CD4-positive, alpha-beta memory T cell (primary cell): ENCODE measurements around the gene ZC3H12C. TPM values are rescaled to one million over a fixed set of nuclear protein-coding genes. Genes with fewer than 3 reads are reported as not detected.

Source experiments
- CTCF ChIA-PET: fragments of 350-600 bp; sonication (Branson Sonifier 250); formaldehyde crosslinking; loops from one replicate; lab custom pipeline; 2021; ENCODE audit warnings: inconsistent platforms; ENCODE audit not compliant: partially characterized antibody; lab: Charles Lee
- POLR2A ChIA-PET: fragments of 350-600 bp; sonication (Branson Sonifier 250); formaldehyde crosslinking; loops from one replicate; lab custom pipeline; 2021; ENCODE audit not compliant: partially characterized antibody; lab: Charles Lee
- DNase-seq, 5 donors: peaks; one replicate each; pipeline versions ENCODE4 v3.0.0 to v3.0.0-alpha.2; 2020 to 2022; ENCODE audit warnings: mixed read lengths in 1 of 5
- H3K27ac ChIP-seq: one replicate; pipeline ENCODE4 v1.7.0; 2013; ENCODE audit warnings: low read depth, low read length
- H3K27me3 ChIP-seq: 2 replicates; pipeline ENCODE4 v1.7.0; 2013; ENCODE audit warnings: mild to moderate bottlenecking, low read length, moderate library complexity; ENCODE audit not compliant: insufficient read depth
- H3K36me3 ChIP-seq: 2 replicates; pipeline ENCODE4 v1.7.0; 2013; ENCODE audit warnings: mild to moderate bottlenecking, low read length, moderate library complexity; ENCODE audit not compliant: insufficient read depth
- H3K4me1 ChIP-seq: 2 replicates; pipeline ENCODE4 v1.7.0; 2013; ENCODE audit warnings: mild to moderate bottlenecking, low read length, moderate library complexity; ENCODE audit not compliant: insufficient read depth
- H3K4me3 ChIP-seq, 2 donors: one replicate each; pipeline ENCODE4 v1.7.0; 2013; ENCODE audit warnings: low read length in 2 of 2, mild to moderate bottlenecking in 1 of 2
- H3K9me3 ChIP-seq, 2 donors: one replicate each; pipeline ENCODE4 v1.7.0; 2013; ENCODE audit warnings: low read length in 2 of 2, control low read depth in 1 of 2; ENCODE audit not compliant: control insufficient read depth in 1 of 2
- H3K27ac Mint-ChIP-seq, 7 donors: one replicate each; pipeline ENCODE4 v1.8.0; 2020 to 2021; ENCODE audit warnings: mixed read lengths in 7 of 7, mild to moderate bottlenecking in 6 of 7, inconsistent platforms in 3 of 7, moderate library complexity in 3 of 7
- H3K27me3 Mint-ChIP-seq, 2 donors: one replicate each; pipeline ENCODE4 v1.8.0; 2020 to 2021; ENCODE audit warnings: mixed read lengths in 2 of 2
- H3K36me3 Mint-ChIP-seq, 2 donors: one replicate each; pipeline ENCODE4 v1.8.0; 2020 to 2021; ENCODE audit warnings: mixed read lengths in 2 of 2, inconsistent platforms in 1 of 2, mild to moderate bottlenecking in 1 of 2
- H3K4me1 Mint-ChIP-seq, 4 donors: one replicate each; pipeline ENCODE4 v1.8.0; 2020 to 2021; ENCODE audit warnings: mixed read lengths in 4 of 4, mild to moderate bottlenecking in 1 of 4
- H3K4me3 Mint-ChIP-seq, 8 donors: one replicate each; pipeline ENCODE4 v1.8.0; 2020 to 2021; ENCODE audit warnings: mixed read lengths in 8 of 8, mild to moderate bottlenecking in 7 of 8, moderate library complexity in 6 of 8, inconsistent platforms in 3 of 8
- H3K9me3 Mint-ChIP-seq, 8 donors: one replicate each; pipeline ENCODE4 v1.8.0; 2020 to 2021; ENCODE audit warnings: mixed read lengths in 8 of 8, mild to moderate bottlenecking in 5 of 8, inconsistent platforms in 3 of 8, moderate library complexity in 1 of 8
- intact Hi-C: fragments of 100-400 bp; cut with micrococcal nuclease; formaldehyde crosslinking; loops from one replicate; pipeline ENCODE4 v1.15.1; 2023
- polyA plus RNA-seq, 2 donors: library from polyadenylated mRNA; unstranded; fragments of 300-500 nt; fragmentation: Illumina TruSeq; gene quantifications; one replicate each; pipeline ENCODE4 v1.2.3, GENCODE V29; 2021
- total RNA-seq, 2 experiments: library from RNA; stranded (reverse); gene quantifications; one replicate each; pipeline ENCODE4 v1.2.3, GENCODE V29; 2021

The ZC3H12C gene
- total and polyA plus RNA-seq, 4 experiments from 2014 or later = 0.17 TPM; not detected in 2

DNA sequence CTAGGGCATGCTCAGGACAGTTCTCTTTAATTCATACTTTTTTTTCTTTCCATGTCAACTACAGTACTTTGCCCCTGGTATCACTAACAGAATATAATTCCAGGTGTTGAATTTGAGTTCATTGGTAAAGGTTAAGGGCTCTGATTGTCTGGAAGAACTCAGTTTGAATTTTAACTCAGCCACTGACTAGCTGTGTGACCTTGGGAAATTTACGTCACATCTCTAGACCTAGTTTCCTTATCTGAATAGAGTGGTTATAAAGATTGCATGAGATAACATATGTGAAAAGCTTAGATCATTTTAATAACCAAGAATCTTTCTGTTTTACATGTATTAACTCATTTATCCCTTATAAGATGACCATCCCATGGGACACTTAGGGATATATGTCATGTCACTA lies 15.8 kb upstream of the ZC3H12C start:
- peaks cover 4 to 8% of the 10 kb centered on the region in 2 donors for H3K27me3 Mint-ChIP-seq
- no peak overlapping the region for H3K27ac Mint-ChIP-seq
- peaks cover 0 to 2% (median 0%) of the 10 kb centered on the region in 4 donors for H3K4me1 Mint-ChIP-seq
- no peaks in the 10 kb centered on the region for H3K9me3 ChIP-seq
- no peak overlapping the region for H3K4me3 ChIP-seq
- no peaks in the 10 kb centered on the region for H3K27me3 ChIP-seq
- H3K36me3 Mint-ChIP-seq = no peaks in the 10 kb centered on the region
- no peak overlapping the region for H3K4me3 Mint-ChIP-seq
- intact Hi-C loops = no loop called here
- no peaks in the 10 kb centered on the region for H3K4me1 ChIP-seq
- H3K9me3 Mint-ChIP-seq = peaks cover 0 to 12% (median 0%) of the 10 kb centered on the region in 8 donors
- POLR2A ChIA-PET = no interaction called here
- no peaks in the 10 kb centered on the region for H3K36me3 ChIP-seq
- no peak for DNase-seq
- no peak overlapping the region for H3K27ac ChIP-seq
- CTCF ChIA-PET = no interaction called here

DNA sequence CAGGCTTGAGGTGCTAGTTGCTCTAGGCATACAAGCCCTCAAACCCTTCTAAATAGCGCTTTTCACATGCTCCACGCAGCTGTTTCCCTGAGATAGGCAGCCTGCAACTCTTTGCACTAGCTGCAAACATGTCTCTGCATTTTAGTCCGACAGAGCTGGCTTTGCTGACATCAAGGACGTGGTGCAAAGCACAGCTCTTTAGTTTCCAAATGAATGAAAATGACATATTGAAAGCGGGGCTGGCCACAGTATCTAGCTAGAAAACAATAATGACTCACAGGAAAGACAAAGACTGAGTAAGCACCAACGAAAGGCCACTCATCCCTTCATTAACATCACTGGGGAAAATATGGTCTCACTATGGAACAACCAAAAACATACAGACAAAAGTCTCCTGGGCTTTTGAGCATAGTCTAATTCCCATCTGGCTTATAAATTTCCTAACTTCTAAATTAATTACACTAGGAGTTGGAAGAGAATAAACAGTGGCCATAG lies 15.3 kb upstream of the ZC3H12C start:
- no peak for DNase-seq
- ChIA-PET POLR2A (no interaction called here), CTCF (no interaction called here)
- H3K36me3 Mint-ChIP-seq = no peaks in the 10 kb centered on the region
- H3K9me3 Mint-ChIP-seq = peaks cover 0 to 12% (median 0%) of the 10 kb centered on the region in 8 donors
- H3K4me3 ChIP-seq = no peak overlapping the region
- no peaks in the 10 kb centered on the region for H3K36me3 ChIP-seq
- H3K27ac Mint-ChIP-seq = no peak overlapping the region
- intact Hi-C loops = no loop called here
- H3K27ac ChIP-seq = no peak overlapping the region
- no peaks in the 10 kb centered on the region for H3K9me3 ChIP-seq
- H3K27me3 ChIP-seq = no peaks in the 10 kb centered on the region
- H3K27me3 Mint-ChIP-seq = peaks cover 4 to 8% of the 10 kb centered on the region in 2 donors
- H3K4me1 Mint-ChIP-seq = peaks cover 0 to 2% (median 0%) of the 10 kb centered on the region in 4 donors
- H3K4me3 Mint-ChIP-seq = no peak overlapping the region
- no peaks in the 10 kb centered on the region for H3K4me1 ChIP-seq

DNA sequence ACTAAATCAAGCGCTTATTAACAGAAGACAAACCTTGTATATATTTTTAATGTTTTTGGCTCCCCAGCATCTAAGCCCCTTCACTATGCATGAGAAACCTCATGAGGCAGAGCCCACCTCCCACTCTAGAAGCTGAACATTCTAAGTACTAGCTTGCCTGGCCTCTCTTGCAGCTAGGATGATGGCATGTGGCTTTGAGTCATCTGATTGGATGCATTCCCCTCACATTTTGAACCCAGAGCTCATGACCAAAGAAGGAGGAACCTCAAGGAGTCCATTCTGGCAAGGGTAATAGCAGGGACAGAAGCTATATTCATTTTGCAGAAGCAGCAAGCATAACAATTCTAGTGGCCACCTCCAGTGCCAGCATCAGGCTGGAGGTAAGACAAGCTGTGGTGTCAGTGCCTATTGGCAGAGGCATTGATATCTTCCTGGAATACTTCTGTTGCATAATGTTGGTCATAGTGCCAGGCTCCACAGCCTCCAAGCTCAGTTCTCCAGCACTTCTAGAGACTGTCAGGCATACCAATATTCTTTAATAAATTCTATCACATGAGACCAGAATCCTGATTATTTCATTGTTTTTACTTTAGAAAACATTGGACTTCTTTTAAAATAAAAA lies 14.2 kb upstream of the ZC3H12C start:
- Mint-ChIP-seq H3K4me3 (no peak overlapping the region), H3K9me3 (peaks cover 0 to 8% (median 0%) of the 10 kb centered on the region in 8 donors), H3K27ac (no peak overlapping the region), H3K27me3 (peaks cover 4 to 8% of the 10 kb centered on the region in 2 donors), H3K4me1 (peaks cover 0 to 2% (median 0%) of the 10 kb centered on the region in 4 donors), H3K36me3 (no peaks in the 10 kb centered on the region)
- no peak for DNase-seq
- no peaks in the 10 kb centered on the region for H3K36me3 ChIP-seq
- CTCF ChIA-PET = no interaction called here
- no peak overlapping the region for H3K4me3 ChIP-seq
- H3K4me1 ChIP-seq = no peaks in the 10 kb centered on the region
- intact Hi-C loops = no loop called here
- H3K9me3 ChIP-seq = no peaks in the 10 kb centered on the region
- H3K27me3 ChIP-seq = no peaks in the 10 kb centered on the region
- POLR2A ChIA-PET = no interaction called here
- no peak overlapping the region for H3K27ac ChIP-seq

DNA sequence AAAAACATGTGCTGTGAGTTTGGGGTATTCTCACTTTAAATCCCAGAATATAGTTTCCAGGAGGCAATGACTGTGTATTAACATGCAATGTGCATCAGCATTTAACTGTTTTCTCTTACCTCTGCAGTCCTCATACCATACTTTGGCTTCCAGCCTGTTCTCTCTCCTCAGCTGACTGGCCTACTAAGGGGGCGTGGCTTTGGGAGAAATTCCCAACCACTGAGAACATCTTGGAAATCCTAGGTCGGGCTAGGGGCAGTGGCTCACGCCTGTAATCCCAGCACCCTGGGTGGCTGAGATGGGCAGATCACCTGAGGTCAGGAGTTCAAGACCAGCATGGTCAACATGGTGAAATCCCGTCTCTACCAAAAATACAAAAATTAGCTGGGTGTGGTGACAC lies 13.5 kb upstream of the ZC3H12C start:
- H3K36me3 ChIP-seq = no peaks in the 10 kb centered on the region
- ChIA-PET POLR2A (no interaction called here), CTCF (no interaction called here)
- peaks cover 0 to 8% (median 0%) of the 10 kb centered on the region in 8 donors for H3K9me3 Mint-ChIP-seq
- no peaks in the 10 kb centered on the region for H3K27me3 ChIP-seq
- DNase-seq = no peak
- peaks cover 0 to 2% (median 0%) of the 10 kb centered on the region in 4 donors for H3K4me1 Mint-ChIP-seq
- no peaks in the 10 kb centered on the region for H3K36me3 Mint-ChIP-seq
- no peaks in the 10 kb centered on the region for H3K9me3 ChIP-seq
- no peak overlapping the region for H3K27ac Mint-ChIP-seq
- H3K27me3 Mint-ChIP-seq = peaks cover 4 to 8% of the 10 kb centered on the region in 2 donors
- no peak overlapping the region for H3K4me3 Mint-ChIP-seq
- H3K4me1 ChIP-seq = no peaks in the 10 kb centered on the region
- intact Hi-C loops = no loop called here
- H3K27ac ChIP-seq = no peak overlapping the region
- no peak overlapping the region for H3K4me3 ChIP-seq

DNA sequence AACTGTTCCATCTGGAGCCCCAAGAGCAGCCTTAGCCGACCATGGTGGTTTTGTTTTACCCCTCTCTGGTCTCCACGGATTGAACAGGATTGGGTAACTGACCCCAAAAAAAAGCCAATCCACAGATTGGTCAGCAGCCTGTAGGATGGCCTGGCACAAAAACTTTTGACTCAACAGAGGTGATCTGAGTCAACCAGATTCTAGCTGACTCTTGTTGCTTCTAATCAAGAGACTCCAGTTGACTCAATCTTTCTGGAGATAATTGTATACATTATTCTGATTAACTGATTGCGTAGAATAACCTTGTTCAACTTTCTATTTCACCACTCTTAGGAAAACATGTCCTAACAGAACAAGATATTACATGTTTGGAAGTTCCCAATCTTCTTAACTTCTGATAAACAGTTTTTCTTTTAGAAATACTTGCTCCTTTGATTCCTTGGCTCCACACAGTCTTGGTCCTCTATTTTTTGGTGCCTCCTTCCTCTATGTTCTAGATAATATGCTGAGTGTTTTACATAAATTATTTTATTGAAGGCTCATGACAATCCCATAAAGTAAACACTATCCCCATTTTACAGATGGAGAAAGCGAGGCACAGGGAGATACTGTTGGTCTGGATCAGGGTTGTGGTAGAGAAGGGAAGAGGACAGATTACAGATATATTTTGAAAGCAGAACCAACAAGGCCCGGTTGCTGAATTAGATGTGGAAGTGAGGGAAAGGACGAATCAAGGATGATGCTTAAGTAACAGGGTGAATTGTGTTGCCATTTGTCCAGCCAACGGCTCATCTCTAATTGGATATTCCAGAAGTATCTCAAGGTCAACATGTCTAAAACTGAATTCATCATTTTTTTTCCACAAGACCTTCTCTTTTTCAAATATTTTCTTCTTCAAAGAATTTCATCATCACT lies 11.5 kb upstream of the ZC3H12C start:
- POLR2A ChIA-PET = no interaction called here

DNA sequence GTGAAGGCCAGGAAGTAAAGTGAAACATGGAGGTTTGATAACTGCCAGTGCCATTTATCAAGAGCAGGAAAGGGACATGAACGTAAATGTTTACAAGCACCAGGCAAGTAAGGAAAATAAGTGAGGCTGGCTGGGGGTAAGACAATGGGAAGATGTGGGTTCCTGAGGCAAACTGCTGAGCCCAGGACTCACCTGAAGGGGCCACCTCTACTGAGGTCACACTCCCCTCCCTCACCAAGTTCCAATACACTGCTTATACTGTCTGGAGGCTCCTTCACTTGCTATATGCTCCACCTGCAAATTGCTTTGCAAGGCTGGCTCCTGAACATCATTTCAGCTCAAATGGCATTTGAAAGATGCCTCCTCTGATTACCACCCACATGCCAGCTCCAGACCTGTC lies 10.3 kb upstream of the ZC3H12C start:
- CTCF ChIA-PET = no interaction called here
- Mint-ChIP-seq H3K9me3 (peaks cover 0 to 8% (median 0%) of the 10 kb centered on the region in 8 donors), H3K27me3 (peaks cover 5 to 7% of the 10 kb centered on the region in 2 donors), H3K36me3 (no peaks in the 10 kb centered on the region), H3K4me3 (no peak overlapping the region), H3K4me1 (no peaks in the 10 kb centered on the region), H3K27ac (no peak overlapping the region)
- Histone ChIP-seq H3K9me3 (no peaks in the 10 kb centered on the region), H3K27me3 (no peaks in the 10 kb centered on the region), H3K27ac (no peak overlapping the region), H3K36me3 (no peaks in the 10 kb centered on the region), H3K4me1 (no peaks in the 10 kb centered on the region), H3K4me3 (no peak overlapping the region)
- intact Hi-C loops = no loop called here
- DNase-seq = no peak
- POLR2A ChIA-PET = no interaction called here

More for the DNA sequence above, 11.5 kb upstream of the ZC3H12C start:
- Mint-ChIP-seq H3K36me3 (no peaks in the 10 kb centered on the region), H3K27me3 (peaks cover 4 to 7% of the 10 kb centered on the region in 2 donors), H3K27ac (no peak overlapping the region), H3K4me3 (no peak overlapping the region), H3K9me3 (peaks cover 0 to 8% (median 0%) of the 10 kb centered on the region in 8 donors), H3K4me1 (no peaks in the 10 kb centered on the region)
- intact Hi-C loops = no loop called here
- CTCF ChIA-PET = no interaction called here
- Histone ChIP-seq H3K36me3 (no peaks in the 10 kb centered on the region), H3K27ac (no peak overlapping the region), H3K4me1 (no peaks in the 10 kb centered on the region), H3K9me3 (no peaks in the 10 kb centered on the region), H3K27me3 (no peaks in the 10 kb centered on the region), H3K4me3 (no peak overlapping the region)
- DNase-seq = no peak

DNA sequence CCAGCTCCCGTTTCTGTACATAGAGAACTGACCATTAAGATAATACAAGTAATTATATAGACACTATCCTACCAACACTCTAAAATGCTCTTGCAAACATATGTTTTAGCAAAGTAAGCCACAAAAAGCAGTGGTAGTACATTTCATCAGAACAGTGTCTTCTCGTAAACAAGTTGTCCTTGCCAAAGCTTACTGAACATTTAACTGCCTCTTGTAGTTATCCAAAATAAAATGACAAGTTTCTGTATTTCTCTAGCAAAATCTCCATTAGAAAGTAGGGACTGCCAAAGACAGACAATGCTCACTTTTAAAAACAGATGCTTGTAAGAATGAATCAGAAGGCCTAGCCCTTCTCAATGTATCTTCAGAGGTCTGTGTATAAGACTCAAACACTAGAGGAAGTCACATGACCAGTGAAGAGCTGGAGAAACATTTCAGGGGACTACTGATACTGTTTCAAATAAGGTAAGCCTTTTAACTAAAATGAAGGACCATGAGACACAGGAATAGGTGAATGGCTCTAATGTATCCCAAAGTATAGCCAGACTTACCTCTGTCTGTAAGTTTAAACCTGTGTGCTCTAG lies 7.8 kb upstream of the ZC3H12C start:
- Histone ChIP-seq H3K36me3 (no peaks in the 10 kb centered on the region), H3K27me3 (no peaks in the 10 kb centered on the region), H3K4me1 (no peaks in the 10 kb centered on the region), H3K27ac (no peak overlapping the region), H3K4me3 (no peak overlapping the region), H3K9me3 (no peaks in the 10 kb centered on the region)
- no peaks in the 10 kb centered on the region for H3K36me3 Mint-ChIP-seq
- H3K27ac Mint-ChIP-seq = no peak overlapping the region
- DNase-seq = no peak
- no peak overlapping the region for H3K4me3 Mint-ChIP-seq
- POLR2A ChIA-PET = no interaction called here
- H3K9me3 Mint-ChIP-seq = peaks cover 0 to 3% (median 0%) of the 10 kb centered on the region in 8 donors
- CTCF ChIA-PET = no interaction called here
- H3K27me3 Mint-ChIP-seq = peaks cover 3 to 6% of the 10 kb centered on the region in 2 donors
- no peaks in the 10 kb centered on the region for H3K4me1 Mint-ChIP-seq
- intact Hi-C loops = no loop called here
